Activated T-helper 1 cell treated with anti-CD3 and anti-CD28 coated beads, Interleukin-2, amount 50 U/mL, for 16 hours (primary cell): ENCODE measurements around the gene ZNF432.
"Not testable (repeated sequence)": the region's sequence is repeated elsewhere in the genome, so short reads cannot be mapped to it uniquely, and the experiment has no call there.

Experiments used
- DNase-seq, 2 donors: peaks; one replicate each; pipeline ENCODE4 v3.0.0-alpha.2; 2020; ENCODE audit warnings: low read depth in 1 of 2, low spot score in 1 of 2

Gene ZNF432

DNA sequence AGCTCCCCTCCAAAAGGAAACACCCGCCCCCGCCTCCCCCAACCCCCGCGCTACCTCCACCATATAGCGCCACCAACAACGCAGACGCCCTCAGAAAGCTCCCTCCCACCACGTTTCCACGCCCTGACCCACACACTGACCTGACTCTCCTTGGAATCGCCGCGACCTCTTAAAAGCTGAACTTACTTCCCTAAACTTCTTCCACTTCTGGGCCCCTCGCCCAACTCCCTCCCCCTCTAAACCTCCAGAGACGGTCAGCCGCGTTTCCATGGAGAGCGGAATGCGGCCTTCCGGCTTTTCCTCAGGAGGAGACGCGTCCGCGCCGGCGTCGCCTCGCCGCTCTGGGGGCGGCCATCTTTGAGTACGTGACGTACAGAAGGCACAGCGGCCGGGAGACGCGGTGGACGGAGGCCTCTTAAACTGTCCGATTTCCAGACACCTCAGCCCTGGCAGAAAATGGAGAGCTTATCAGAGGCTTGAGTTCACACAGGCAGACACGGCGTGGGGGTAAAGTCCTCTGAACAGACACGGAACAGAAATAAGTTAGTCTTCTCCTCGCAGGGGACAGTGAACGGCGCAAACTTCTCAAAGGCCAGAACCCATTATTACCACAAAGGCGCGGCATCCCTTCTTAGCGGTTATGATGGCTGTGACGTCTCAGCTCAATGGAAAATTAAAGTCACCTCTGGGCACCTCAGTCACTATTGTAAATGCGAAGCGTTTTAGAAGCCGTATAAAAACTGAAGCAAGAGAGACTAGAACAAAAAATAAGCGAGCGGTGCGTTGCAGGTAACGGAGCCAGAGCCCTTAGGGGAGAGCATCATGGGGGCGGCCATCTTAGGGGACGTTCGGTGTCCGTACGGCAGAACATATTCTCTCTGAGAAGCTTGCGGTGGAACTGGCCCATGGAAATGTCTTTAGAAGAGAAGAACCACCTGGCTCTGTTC, at the start of gene ZNF432:
Gene ZNF432 (minus strand): TSS at position 284 of the 947 bp plus-strand sequence. CDS start 1,970 bp downstream, outside the sequence.
- peak; percentile 64 to 69 for DNase-seq

DNA sequence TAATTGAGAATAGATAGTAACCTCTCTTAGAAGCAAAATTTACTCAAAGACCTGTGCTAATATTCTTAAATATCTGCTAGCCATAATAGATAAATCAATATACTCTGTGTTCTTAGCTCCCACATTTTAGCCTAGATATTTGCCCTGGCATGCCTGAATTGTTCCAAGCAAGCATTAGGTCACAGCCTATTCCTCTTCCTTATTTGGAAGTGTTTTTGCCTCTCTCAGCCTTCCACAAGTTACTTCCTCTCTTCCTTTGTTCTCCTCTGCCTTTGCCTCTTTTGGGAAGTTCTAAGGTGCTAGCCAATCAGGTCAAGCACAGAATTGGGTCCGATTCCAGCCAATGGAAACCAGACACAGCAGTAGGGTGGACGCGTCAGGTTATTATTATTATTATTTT, 47.8 kb upstream of the ZNF432 start:
- not testable (repeated sequence) for DNase-seq

- peak; percentile 64 to 73 for DNase-seq
Measured at GRCh38 chr19:52095172-52096014, 46.8 kb upstream of the ZNF432 start, which contains the start of gene ZNF841. Gene ZNF841 (minus strand): TSS chr19:52095765. CDS start chr19:52084801, 10,964 bp downstream.

DNA sequence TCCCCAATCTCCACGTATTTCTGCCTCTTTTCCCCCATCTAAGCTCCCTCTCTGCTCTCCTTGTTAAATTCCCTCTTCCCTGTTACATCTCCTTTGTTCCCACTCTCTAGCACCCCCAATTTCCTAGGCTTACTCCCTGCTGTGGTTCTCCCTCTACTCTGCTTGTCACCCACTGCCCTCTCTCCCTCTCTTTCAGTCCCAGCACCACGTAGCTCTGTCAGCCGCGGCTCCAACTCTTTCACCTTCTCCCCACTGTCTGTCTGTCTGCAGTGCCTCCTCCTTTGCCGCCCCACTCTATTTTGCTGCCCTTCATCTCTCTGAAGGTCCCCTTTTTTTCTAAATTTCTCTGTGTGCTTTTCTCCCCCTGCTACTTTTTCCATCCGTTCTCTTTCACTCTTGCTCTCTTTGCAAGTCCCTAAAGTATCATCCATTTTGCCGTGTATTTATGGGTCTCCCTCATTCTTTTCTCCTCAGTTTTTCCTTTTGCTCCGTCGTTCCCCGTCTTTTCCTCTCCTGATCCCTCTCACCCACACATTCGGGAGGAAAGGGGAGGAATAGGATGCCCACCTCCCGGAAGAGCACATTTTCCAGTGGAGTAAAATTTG, 46.0 kb upstream of the ZNF432 start:
- DNase-seq: no peak

DNA sequence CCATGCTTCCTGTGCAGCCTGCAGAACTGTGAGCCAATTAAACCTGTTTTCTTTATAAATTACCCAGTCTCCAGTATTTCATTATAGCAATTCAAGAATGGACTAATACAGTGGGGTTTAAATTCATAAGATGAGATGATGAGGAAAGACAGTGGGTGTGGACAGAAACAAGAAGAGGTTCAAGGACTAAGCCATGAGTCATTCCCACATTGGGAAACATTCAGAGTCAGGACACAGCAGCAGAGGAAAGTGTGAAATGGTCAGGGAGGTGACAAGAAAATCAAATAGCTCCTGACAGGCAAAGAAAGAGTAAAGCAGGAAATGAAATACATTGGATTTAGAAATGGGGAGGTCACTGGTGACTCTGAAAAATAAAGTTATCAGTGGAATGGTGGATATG, 37.8 kb upstream of the ZNF432 start:
- no peak for DNase-seq

- DNase-seq: no peak
Measured at GRCh38 chr19:52070496-52070895, 21.9 kb upstream of the ZNF432 start.

DNA sequence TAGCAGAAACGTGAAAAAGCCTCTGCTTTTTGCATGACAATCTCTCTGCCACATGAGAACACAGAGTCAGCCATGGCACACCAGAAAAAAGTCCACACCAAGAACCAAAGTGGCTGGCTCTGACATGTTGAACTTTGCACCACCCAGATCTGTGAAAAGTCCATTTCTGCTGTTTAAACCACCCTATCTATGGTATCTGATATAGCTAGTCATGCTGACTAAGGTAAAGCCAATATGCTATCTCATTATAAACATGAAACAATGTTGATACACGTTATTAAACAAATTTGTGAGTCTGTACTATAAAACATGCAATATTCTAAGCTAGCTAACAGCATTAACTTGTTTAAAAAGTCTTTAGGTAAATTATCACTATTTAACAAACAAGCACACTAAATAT, 21.0 kb upstream of the ZNF432 start:
- no peak for DNase-seq

DNA sequence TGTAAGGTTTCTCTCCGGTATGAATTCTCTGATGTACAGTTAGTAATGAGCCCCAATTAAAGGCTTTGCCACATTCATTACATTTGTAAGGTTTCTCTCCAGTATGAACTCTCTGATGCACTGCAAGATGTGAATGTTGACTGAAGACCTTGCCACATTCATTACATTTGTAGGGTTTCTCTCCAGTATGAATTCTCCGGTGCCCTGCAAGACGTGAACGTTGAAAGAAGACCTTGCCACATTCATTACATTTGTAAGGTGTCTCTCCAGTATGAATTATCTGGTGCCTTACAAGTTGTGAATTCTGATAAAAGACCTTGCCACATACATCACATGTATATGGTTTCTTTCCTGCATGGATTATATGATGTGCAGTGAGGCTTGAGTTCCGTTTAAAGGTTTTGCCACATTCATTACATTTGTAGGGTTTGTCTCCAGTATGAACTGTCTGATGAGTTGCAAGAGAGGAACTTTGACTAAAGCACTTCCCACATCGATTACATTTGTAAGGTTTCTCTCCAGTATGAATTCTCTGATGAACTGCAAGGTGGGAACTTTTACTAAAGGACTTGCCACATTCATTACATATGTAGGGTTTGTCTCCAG, 17.7 kb upstream of the ZNF432 start:
- no peak for DNase-seq

DNA sequence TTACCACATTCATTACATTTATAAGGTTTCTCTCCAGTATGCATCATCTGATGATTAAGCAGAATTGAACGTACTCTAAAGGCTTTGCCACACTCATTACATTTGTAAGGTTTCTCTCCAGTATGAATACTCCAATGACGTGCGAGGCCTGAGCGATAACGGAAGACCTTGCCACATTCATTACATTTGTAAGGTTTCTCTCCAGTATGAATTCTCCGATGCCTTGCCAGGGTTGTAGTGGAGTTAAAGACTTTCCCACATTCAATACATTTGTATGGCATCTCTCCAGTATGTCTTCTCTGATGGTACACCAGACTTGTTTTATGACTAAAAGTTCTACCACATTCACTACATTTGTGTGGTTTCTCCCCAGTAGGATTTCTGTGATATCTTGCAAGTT, 16.8 kb upstream of the ZNF432 start:
- DNase-seq: no peak

DNA sequence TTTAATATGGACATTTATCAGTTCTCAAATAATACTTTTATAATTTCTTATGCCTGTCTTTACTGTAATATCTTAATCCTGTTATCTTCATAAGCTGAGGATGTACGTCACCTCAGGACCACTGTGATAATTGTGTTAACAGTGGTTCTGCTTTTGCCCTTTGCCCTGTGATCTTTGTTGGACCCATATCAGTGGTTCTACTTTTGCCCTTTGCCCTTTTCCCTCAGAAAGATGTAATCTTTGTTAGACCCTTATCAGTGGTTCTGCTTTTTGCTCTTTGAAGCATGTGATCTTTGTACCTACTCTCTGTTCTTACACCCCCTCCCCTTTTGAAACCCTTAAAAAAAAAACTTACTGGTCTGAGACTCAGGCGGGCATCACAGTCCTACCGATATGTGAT, 7.8 kb upstream of the ZNF432 start:
- not testable (repeated sequence) for DNase-seq

DNA sequence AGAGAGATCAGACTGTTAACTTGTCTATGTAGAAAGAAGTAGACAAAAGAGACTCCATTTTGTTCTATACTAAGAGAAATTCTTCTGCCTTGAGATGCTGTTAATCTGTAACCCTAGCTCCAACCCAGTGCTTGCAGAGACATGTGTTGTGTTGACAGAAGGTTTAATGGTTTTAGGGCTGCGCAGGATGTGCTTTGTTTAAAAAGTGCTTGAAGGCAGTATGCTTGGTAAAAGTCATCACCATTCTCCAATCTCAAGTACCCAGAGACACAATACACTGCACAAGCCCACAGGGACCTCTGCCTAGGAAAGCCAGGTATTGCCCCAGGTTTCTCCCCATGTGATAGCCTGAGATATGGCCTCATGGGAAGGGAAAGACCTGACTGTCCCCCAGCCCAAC, 3.1 kb upstream of the ZNF432 start:
- not testable (repeated sequence) for DNase-seq

GRCh38 chr19:52039169-52039568, 9.5 kb downstream of the ZNF432 start:
- DNase-seq: no peak

DNA sequence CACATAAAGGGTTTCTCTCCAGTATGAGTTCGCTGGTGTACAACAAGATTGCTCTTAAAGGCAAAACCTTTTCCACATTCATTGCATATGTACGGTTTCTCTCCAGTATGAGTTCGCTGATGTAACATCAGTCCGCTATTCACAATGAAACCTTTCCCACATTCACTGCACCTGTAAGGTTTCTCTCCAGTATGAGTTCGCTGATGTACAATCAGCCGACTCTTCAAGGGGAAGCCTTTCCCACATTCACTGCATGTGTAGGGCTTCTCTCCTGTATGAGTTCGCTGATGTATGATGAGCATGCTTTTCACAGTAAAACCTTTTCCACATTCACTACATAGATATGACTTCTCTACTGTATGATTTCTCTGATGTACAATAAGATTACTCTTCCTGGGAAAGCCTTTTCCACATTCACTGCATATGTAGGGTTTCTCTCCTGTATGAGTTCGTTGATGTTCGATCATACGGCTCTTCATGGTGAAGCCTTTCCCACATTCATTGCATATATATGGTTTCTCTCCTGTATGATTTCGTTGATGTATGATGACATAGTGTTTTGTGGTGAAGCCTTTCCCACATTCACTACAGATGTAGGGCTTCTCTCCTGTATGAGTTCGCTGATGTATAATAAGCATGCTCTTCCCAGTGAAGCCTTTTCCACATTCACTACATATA, 14.4 kb downstream of the ZNF432 start:
- DNase-seq: no peak

DNA sequence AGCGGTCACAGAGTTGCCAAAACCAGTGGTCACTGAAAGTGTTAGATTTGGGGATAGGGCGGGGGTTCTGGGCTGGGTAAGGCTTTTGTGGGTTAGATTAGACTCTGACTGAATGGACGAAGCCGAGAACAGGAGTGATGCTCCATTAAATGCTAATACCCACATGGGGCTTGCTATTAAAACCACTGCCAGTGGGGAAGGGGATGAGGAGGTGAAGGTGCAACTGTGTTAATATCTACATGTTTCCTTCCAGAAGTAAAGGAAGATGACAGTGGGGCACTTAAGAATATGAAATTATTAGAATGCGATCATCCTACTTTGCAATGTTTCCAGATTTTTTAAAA, 19.9 kb downstream of the ZNF432 start:
- no peak for DNase-seq

- DNase-seq: peak; percentile 66 to 69
Measured at GRCh38 chr19:52028027-52028779, 20.4 kb downstream of the ZNF432 start, which contains the start of gene ZNF614. Gene ZNF614 (minus strand): TSS chr19:52028379. CDS start chr19:52025745, 2,634 bp downstream.

DNA sequence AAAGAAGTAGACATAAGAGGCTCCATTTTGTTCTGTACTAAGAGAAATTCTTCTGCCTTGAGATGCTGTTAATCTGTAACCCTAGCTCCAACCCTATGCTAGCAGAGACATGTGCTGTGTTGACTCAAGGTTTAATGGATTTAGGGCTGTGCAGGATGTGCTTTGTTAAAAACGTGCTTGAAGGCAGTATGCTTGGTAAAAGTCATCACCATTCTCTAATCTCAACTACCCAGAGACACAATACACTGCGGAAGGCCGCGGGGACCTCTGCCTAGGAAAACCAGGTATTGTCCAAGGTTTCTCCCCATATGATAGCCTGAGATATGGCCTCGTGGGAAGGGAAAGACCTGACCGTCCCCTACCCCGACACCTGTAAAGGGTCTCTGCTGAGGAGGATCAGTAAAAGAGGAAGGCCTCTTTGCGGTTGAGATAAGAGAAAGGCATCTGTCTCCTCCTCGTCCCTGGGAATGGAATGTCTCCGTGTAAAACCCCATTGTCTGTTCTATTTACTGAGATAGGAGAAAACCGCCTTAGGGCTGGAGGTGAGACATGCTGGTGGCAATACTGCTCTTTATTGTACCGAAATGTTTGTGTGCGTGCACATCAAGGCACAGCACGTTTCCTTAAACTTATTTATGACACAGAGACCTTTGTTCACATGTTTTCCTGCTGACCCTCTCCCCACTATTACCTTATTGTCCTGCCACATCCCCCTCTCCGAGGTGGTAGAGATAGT, 22.2 kb downstream of the ZNF432 start:
- DNase-seq: not testable (repeated sequence)

GRCh38 chr19:52024478-52024877, 24.2 kb downstream of the ZNF432 start:
- DNase-seq: not testable (repeated sequence)

DNA sequence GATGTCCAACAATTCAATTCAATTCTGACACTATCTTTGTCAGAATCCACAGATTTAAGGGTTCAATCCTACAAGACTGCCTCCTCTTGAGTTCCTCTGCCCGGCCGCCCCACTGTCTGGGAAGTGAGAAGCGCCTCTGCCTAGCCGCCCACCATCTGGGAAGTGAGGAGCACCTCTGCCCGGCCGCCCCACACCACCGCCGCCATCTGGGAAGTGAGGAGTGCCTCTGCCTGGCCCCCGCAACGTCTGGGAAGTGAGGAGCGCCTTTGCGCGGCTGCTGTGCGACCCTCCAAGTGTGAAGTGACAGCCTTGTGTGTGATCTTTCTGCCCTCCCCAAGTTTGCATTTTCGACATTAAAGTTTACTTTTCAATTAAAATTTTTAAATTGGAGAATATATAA, 26.4 kb downstream of the ZNF432 start:
- DNase-seq: no peak

GRCh38 chr19:52020506-52020905, 28.1 kb downstream of the ZNF432 start:
- no peak for DNase-seq
